Neuronal stem cell (in vitro differentiated cells): ENCODE results near the gene SUPT4H1.

ENCODE experiments used
- DNase-seq: peaks from one replicate; pipeline ENCODE4 v3.0.0-alpha.2; 2013; ENCODE audit warnings: low spot score
- H2AFZ ChIP-seq: one replicate; pipeline ENCODE4 v1.6.1; 2013; ENCODE audit warnings: mild to moderate bottlenecking, low read length, inconsistent platforms
- H2AK5ac ChIP-seq: 2 replicates; pipeline ENCODE4 v1.6.1; 2013; ENCODE audit warnings: low read depth, mild to moderate bottlenecking, inconsistent platforms, low read length, moderate library complexity, mixed read lengths
- H2BK120ac ChIP-seq: 2 replicates; pipeline ENCODE4 v1.6.1; 2013; ENCODE audit warnings: low read depth, mild to moderate bottlenecking, inconsistent platforms, low read length, moderate library complexity, mixed read lengths
- H2BK12ac ChIP-seq: one replicate; pipeline ENCODE4 v1.6.1; 2013; ENCODE audit warnings: low read length, inconsistent platforms
- H2BK15ac ChIP-seq: 2 replicates; pipeline ENCODE4 v1.6.1; 2013; ENCODE audit warnings: mild to moderate bottlenecking, low read length, inconsistent platforms, mixed read lengths
- H2BK5ac ChIP-seq: one replicate; pipeline ENCODE4 v1.6.1; 2013; ENCODE audit warnings: inconsistent platforms, mild to moderate bottlenecking, low read length, moderate library complexity
- H3K14ac ChIP-seq: one replicate; pipeline ENCODE4 v1.6.1; 2013; ENCODE audit warnings: low read length, inconsistent platforms
- H3K18ac ChIP-seq: 2 replicates; pipeline ENCODE4 v1.6.1; 2013; ENCODE audit warnings: low read length, inconsistent platforms
- H3K23ac ChIP-seq: 2 replicates; pipeline ENCODE4 v1.6.1; 2013; ENCODE audit warnings: low read depth, mild to moderate bottlenecking, mixed read lengths, low read length, inconsistent platforms; ENCODE audit not compliant: poor library complexity
- H3K27ac ChIP-seq: replicated peaks from 3 replicates; pipeline ENCODE4 v1.5.1; 2013; ENCODE audit warnings: low read length, inconsistent platforms
- H3K27me3 ChIP-seq, 3 experiments: 2 replicates each; pipeline ENCODE4 v1.6.1; 2013; ENCODE audit warnings: low read length in 3 of 3, mild to moderate bottlenecking in 2 of 3, inconsistent platforms in 1 of 3, low read depth in 1 of 3, mixed read lengths in 1 of 3, moderate library complexity in 1 of 3; ENCODE audit not compliant: control insufficient read depth in 3 of 3, insufficient read depth in 3 of 3
- H3K36me3 ChIP-seq, 2 donors: replicated peaks in 1 of 2; 2 replicates each; pipeline ENCODE4 v1.6.1; 2013; ENCODE audit warnings: low read length in 2 of 2; ENCODE audit not compliant: control insufficient read depth in 2 of 2, insufficient read depth in 2 of 2
- H3K4ac ChIP-seq: 2 replicates; pipeline ENCODE4 v1.6.1; 2013; ENCODE audit warnings: inconsistent platforms, mild to moderate bottlenecking, low read length, moderate library complexity
- H3K4me1 ChIP-seq, 2 donors: 1 replicate in 1 of 2; 2 replicates in 1 of 2; pipeline ENCODE4 v1.6.1; 2013; ENCODE audit warnings: low read length in 2 of 2, low read depth in 1 of 2; ENCODE audit not compliant: control insufficient read depth in 2 of 2, insufficient read depth in 1 of 2
- H3K4me2 ChIP-seq: one replicate; pipeline ENCODE4 v1.6.1; 2013; ENCODE audit warnings: mild to moderate bottlenecking, low read length, inconsistent platforms; ENCODE audit not compliant: insufficient read depth, poor library complexity, severe bottlenecking
- H3K4me3 ChIP-seq, 2 donors: 2 replicates each; pipeline ENCODE4 v1.5.1; 2013; ENCODE audit warnings: low read length in 2 of 2, mild to moderate bottlenecking in 2 of 2, inconsistent platforms in 1 of 2, moderate library complexity in 1 of 2
- H3K79me1 ChIP-seq: one replicate; pipeline ENCODE4 v1.6.1; 2013; ENCODE audit warnings: low read depth, mild to moderate bottlenecking, inconsistent platforms, low read length, moderate library complexity
- H3K9ac ChIP-seq: one replicate; pipeline ENCODE4 v1.6.1; 2013; ENCODE audit warnings: mild to moderate bottlenecking, low read depth, low read length, inconsistent platforms; ENCODE audit not compliant: poor library complexity
- H3K9me3 ChIP-seq, 2 donors: replicated peaks in 1 of 2; 2 replicates each; pipeline versions ENCODE3 to v1.6.1; 2013; ENCODE audit warnings: low read length in 2 of 2, mild to moderate bottlenecking in 2 of 2, inconsistent platforms in 1 of 2, low read depth in 1 of 2, mixed read lengths in 1 of 2, moderate library complexity in 1 of 2; ENCODE audit not compliant: control insufficient read depth in 2 of 2, insufficient read depth in 1 of 2
- H4K8ac ChIP-seq: one replicate; pipeline ENCODE4 v1.6.1; 2013; ENCODE audit warnings: low read depth, mild to moderate bottlenecking, inconsistent platforms, low read length, moderate library complexity
- H4K91ac ChIP-seq: one replicate; pipeline ENCODE4 v1.6.1; 2013; ENCODE audit warnings: low read length, low read depth, mild to moderate bottlenecking, inconsistent platforms; ENCODE audit not compliant: poor library complexity
- WGBS, 2 donors: extraction: QIAGEN DNeasy Blood & Tissue Kit; methylation state at CpG; one replicate each; pipeline ENCODE4 v1.1.7; 2013; ENCODE audit warnings: missing lambda C conversion rate in 2 of 2, mixed read lengths in 1 of 2; ENCODE audit not compliant: insufficient read length in 2 of 2, insufficient replicate concordance in 1 of 2; ENCODE audit errors: extremely low coverage in 2 of 2; 5-methylcytosine and 5-hydroxymethylcytosine counted together

Gene SUPT4H1

GRCh38 chr17:58363457-58364185 is 11.6 kb upstream of the SUPT4H1 start:
- Histone ChIP-seq H2BK120ac (no peak overlapping the region), H3K36me3 (no peaks in the 10 kb centered on the region), H3K27me3 (peaks cover 0 to 6% (median 0%) of the 10 kb centered on the region in 3 experiments), H4K91ac (no peak overlapping the region), H3K23ac (no peak overlapping the region), H3K9ac (no peak overlapping the region), H2BK15ac (no peak overlapping the region), H2BK5ac (no peak overlapping the region), H3K79me1 (no peaks in the 10 kb centered on the region), H3K4ac (no peak overlapping the region), H3K4me3 (no peak overlapping the region), H4K8ac (no peak overlapping the region), H3K27ac (no peak overlapping the region), H3K9me3 (no peaks in the 10 kb centered on the region), H2AFZ (peak overlapping the region; percentile 80), H3K14ac (no peak overlapping the region), H2AK5ac (no peak overlapping the region), H3K4me2 (no peak overlapping the region), H3K18ac (peak overlapping the region; percentile 15), H3K4me1 (peaks cover 7 to 14% of the 10 kb centered on the region in 2 donors), H2BK12ac (peak overlapping the region; percentile 35)
- no peak for DNase-seq
- WGBS, 2 donors = no CpG with 5 or more reads among the region's 8 CpGs

DNA sequence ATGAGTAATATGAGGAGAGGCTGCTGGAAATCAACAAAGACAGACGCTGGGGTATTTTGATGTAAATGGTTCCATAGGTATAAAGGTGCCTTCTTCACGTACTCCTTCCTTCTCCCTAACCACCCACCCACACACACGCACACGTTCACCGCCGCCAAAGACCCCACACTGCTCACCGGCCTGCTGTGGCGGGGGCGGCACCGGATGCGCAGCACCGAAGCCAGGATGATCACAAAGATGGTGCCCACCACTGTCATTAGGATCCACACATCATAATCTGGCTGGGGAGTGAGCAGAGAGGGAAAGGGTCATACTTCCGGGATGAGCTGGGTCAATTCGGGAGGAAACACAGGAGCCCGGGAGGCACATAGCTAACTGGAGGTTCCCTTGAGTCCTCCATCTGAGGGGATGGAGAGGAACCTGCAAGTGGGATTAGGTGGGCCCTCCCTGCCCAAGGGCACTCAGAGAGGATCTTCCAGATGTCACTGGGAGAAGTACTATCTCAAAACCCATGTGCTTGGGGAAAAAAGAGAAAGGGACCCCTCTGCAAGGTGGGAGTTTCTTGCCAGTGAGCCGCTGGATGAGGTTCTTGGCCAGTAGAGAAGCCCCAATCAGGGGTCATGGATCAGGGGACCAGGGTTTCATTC is 10.5 kb upstream of the SUPT4H1 start:
- peak overlapping the region; percentile 29 for H3K4ac ChIP-seq
- H3K14ac ChIP-seq = no peak overlapping the region
- no peak overlapping the region for H2BK120ac ChIP-seq
- H2BK12ac ChIP-seq = no peak overlapping the region
- H2BK15ac ChIP-seq = peak overlapping the region; percentile 84
- no peak overlapping the region for H2AFZ ChIP-seq
- WGBS, 2 donors = no CpG with 5 or more reads among the region's 16 CpGs
- no peak overlapping the region for H3K4me3 ChIP-seq
- no peak overlapping the region for H3K9ac ChIP-seq
- peak overlapping the region; percentile 31 for H2AK5ac ChIP-seq
- H3K18ac ChIP-seq = no peak overlapping the region
- H3K4me1 ChIP-seq = peaks cover 7 to 14% of the 10 kb centered on the region in 2 donors
- no peak overlapping the region for H2BK5ac ChIP-seq
- no peak overlapping the region for H4K91ac ChIP-seq
- H3K4me2 ChIP-seq = no peak overlapping the region
- no peak overlapping the region for H4K8ac ChIP-seq
- H3K27ac ChIP-seq = no peak overlapping the region
- H3K36me3 ChIP-seq = no peaks in the 10 kb centered on the region
- H3K79me1 ChIP-seq = no peaks in the 10 kb centered on the region
- no peaks in the 10 kb centered on the region for H3K9me3 ChIP-seq
- H3K27me3 ChIP-seq = peaks cover 0 to 6% (median 0%) of the 10 kb centered on the region in 3 experiments
- no peak for DNase-seq
- H3K23ac ChIP-seq = no peak overlapping the region

DNA sequence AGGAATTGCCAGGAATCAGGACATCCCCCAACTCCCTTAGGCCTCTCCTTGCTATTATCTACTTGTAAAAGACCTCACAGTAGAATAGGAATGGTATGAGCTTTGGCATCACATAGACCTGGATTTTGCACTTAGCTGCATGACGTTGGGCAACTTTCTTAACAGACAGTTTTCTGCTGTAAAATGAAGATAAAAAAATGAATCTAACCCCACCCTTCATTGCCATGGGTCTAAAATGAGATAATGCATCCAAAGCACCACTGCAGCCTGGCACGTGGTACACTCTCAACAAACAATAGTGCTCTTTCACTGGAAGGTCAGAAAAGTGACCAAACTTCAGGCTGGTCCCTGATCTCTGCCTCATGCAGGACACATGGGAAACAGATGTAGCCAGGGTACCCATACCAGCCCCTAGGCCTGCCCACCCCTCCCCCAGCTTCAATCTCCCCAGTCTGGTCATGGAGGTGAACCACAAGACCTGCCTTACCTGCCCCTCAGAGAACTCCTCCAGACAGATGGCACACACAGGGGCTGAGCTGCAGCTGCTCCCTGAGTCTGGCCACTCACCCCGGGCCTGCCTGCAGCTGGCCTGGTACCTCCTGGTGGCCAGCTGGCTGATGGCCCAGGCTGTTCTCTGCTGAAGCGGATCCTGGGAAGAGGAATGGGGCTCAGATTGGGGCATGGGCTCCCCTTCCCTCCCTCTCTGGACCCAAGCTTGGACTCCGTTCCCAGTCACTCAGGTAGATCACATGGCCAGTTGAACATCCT is 8.5 kb upstream of the SUPT4H1 start:
- no CpG with 5 or more reads among the region's 5 CpGs for WGBS, 2 donors
- H3K14ac ChIP-seq = no peak overlapping the region

More for the DNA sequence above, 8.5 kb upstream of the SUPT4H1 start:
- Histone ChIP-seq H2BK15ac (no peak overlapping the region), H2AFZ (no peak overlapping the region), H3K4me2 (no peak overlapping the region), H3K18ac (peak overlapping the region; percentile 52), H4K8ac (no peak overlapping the region), H2BK120ac (no peak overlapping the region), H3K36me3 (no peaks in the 10 kb centered on the region), H3K23ac (no peak overlapping the region), H3K79me1 (no peaks in the 10 kb centered on the region), H3K9me3 (no peaks in the 10 kb centered on the region), H4K91ac (no peak overlapping the region), H3K27ac (no peak overlapping the region), H3K4me3 (no peak overlapping the region), H3K27me3 (peaks cover 0 to 2% (median 0%) of the 10 kb centered on the region in 3 experiments), H3K9ac (no peak overlapping the region), H2BK5ac (no peak overlapping the region), H3K4ac (no peak overlapping the region), H2AK5ac (peak overlapping the region; percentile 54), H2BK12ac (peak overlapping the region; percentile 14), H3K4me1 (peaks cover 7 to 14% of the 10 kb centered on the region in 2 donors)
- DNase-seq = no peak
